H9 (cell line): Measurements from ENCODE around the gene CREG2. TPM values are rescaled to one million over a fixed set of nuclear protein-coding genes. Genes with fewer than 3 reads are reported as not detected.

ENCODE experiments used
- DNase-seq: peaks from one replicate; pipeline ENCODE4 v3.0.0-alpha.2; 2017
- H2AFZ ChIP-seq: one replicate; pipeline ENCODE4 v1.6.1; 2013; ENCODE audit warnings: mild to moderate bottlenecking, low read length, control low read depth, moderate library complexity
- H2AK5ac ChIP-seq: 2 replicates; pipeline ENCODE4 v1.6.1; 2013; ENCODE audit warnings: low read length, control low read depth, mixed read lengths; ENCODE audit not compliant: insufficient read length
- H2BK120ac ChIP-seq: one replicate; pipeline ENCODE4 v1.6.1; 2013; ENCODE audit warnings: low read depth, mild to moderate bottlenecking, low read length, control low read depth, inconsistent platforms; ENCODE audit not compliant: poor library complexity, severe bottlenecking
- H2BK12ac ChIP-seq: 2 replicates; pipeline ENCODE4 v1.6.1; 2013; ENCODE audit warnings: low read length, control low read depth, mixed read lengths, low read depth; ENCODE audit not compliant: insufficient read length
- H2BK15ac ChIP-seq: 2 replicates; pipeline ENCODE4 v1.6.1; 2013; ENCODE audit warnings: low read depth, low read length, control low read depth
- H2BK20ac ChIP-seq: one replicate; pipeline ENCODE4 v1.6.1; 2013; ENCODE audit warnings: low read depth, mild to moderate bottlenecking, low read length, control low read depth, inconsistent platforms; ENCODE audit not compliant: poor library complexity, severe bottlenecking
- H2BK5ac ChIP-seq: 2 replicates; pipeline ENCODE4 v1.6.1; 2013; ENCODE audit warnings: low read length, control low read depth, mixed read lengths; ENCODE audit not compliant: insufficient read length
- H3K14ac ChIP-seq: 2 replicates; pipeline ENCODE4 v1.6.1; 2013; ENCODE audit warnings: low read length, control low read depth; ENCODE audit not compliant: insufficient read depth
- H3K18ac ChIP-seq: 2 replicates; pipeline ENCODE4 v1.6.1; 2013; ENCODE audit warnings: low read depth, mild to moderate bottlenecking, mixed read lengths, low read length, control low read depth; ENCODE audit not compliant: insufficient read length
- H3K23ac ChIP-seq: 2 replicates; pipeline ENCODE4 v1.6.1; 2013; ENCODE audit warnings: low read length, control low read depth, mixed read lengths, low read depth; ENCODE audit not compliant: insufficient read length
- H3K23me2 ChIP-seq: 2 replicates; pipeline ENCODE4 v1.6.1; 2013; ENCODE audit warnings: low read depth, mild to moderate bottlenecking, mixed read lengths, low read length, control low read depth; ENCODE audit not compliant: insufficient read length, poor library complexity, severe bottlenecking
- H3K27ac ChIP-seq: 2 replicates; pipeline ENCODE4 v1.5.1; 2013; ENCODE audit warnings: low read length, control low read depth, mixed read lengths, low read depth; ENCODE audit not compliant: insufficient read length
- H3K27me3 ChIP-seq: 2 replicates; pipeline ENCODE4 v1.6.1; 2013; ENCODE audit warnings: low read length, control low read depth, inconsistent platforms; ENCODE audit not compliant: insufficient read depth
- H3K4ac ChIP-seq: 2 replicates; pipeline ENCODE4 v1.6.1; 2013; ENCODE audit warnings: low read depth, mild to moderate bottlenecking, control low read depth, inconsistent platforms, low read length, moderate library complexity
- H3K4me1 ChIP-seq: 2 replicates; pipeline ENCODE4 v1.6.1; 2013; ENCODE audit warnings: low read length, control low read depth, inconsistent platforms; ENCODE audit not compliant: insufficient read depth
- H3K4me2 ChIP-seq: 2 replicates; pipeline ENCODE4 v1.6.1; 2013; ENCODE audit warnings: low read length, control low read depth, mixed read lengths; ENCODE audit not compliant: insufficient read length, insufficient read depth
- H3K56ac ChIP-seq: 2 replicates; pipeline ENCODE4 v1.6.1; 2013; ENCODE audit warnings: low read depth, mild to moderate bottlenecking, mixed read lengths, low read length, control low read depth; ENCODE audit not compliant: insufficient read length
- H3K79me1 ChIP-seq: 2 replicates; pipeline ENCODE4 v1.6.1; 2013; ENCODE audit warnings: low read depth, mild to moderate bottlenecking, moderate library complexity, low read length, control low read depth, inconsistent platforms; ENCODE audit not compliant: insufficient read depth, poor library complexity, severe bottlenecking
- H3K79me2 ChIP-seq: 2 replicates; pipeline ENCODE4 v1.6.1; 2013; ENCODE audit warnings: low read length, control low read depth, inconsistent platforms; ENCODE audit not compliant: insufficient read depth
- H3K9ac ChIP-seq: 2 replicates; pipeline ENCODE4 v1.6.1; 2013; ENCODE audit warnings: low read length, control low read depth, mixed read lengths; ENCODE audit not compliant: insufficient read length; ENCODE audit errors: extremely low read depth
- H3K9me3 ChIP-seq: one replicate; pipeline ENCODE4 v1.6.1; 2013; ENCODE audit warnings: low read depth, low read length, inconsistent platforms; ENCODE audit not compliant: control insufficient read depth
- H3T11ph ChIP-seq: one replicate; pipeline ENCODE4 v1.6.1; 2013; ENCODE audit warnings: mild to moderate bottlenecking, low read length, control low read depth, inconsistent platforms
- H4K20me1 ChIP-seq: one replicate; pipeline ENCODE4 v1.6.1; 2013; ENCODE audit not compliant: control insufficient read depth, insufficient read length, insufficient read depth
- H4K5ac ChIP-seq: 2 replicates; pipeline ENCODE4 v1.6.1; 2013; ENCODE audit warnings: low read depth, mild to moderate bottlenecking, mixed read lengths, low read length, control low read depth; ENCODE audit not compliant: insufficient read length
- H4K8ac ChIP-seq: replicated peaks from 2 replicates; pipeline ENCODE4 v1.6.1; 2013; ENCODE audit warnings: low read length, control low read depth, mixed read lengths, low read depth; ENCODE audit not compliant: insufficient read length
- H4K91ac ChIP-seq: 2 replicates; pipeline ENCODE4 v1.6.1; 2013; ENCODE audit warnings: low read depth, mild to moderate bottlenecking, moderate library complexity, mixed read lengths, low read length, control low read depth; ENCODE audit not compliant: insufficient read length
- H3K27ac Mint-ChIP-seq, 3 experiments: 2 replicates in 2 of 3; 3 replicates in 1 of 3; pipeline ENCODE4 v1.8.0; 2020 to 2021; ENCODE audit warnings: mixed read lengths in 3 of 3, mild to moderate bottlenecking in 1 of 3, moderate library complexity in 1 of 3
- H3K27me3 Mint-ChIP-seq: 2 replicates; pipeline ENCODE4 v1.8.0; 2021; ENCODE audit warnings: low read depth, mild to moderate bottlenecking, moderate library complexity, mixed read lengths
- H3K36me3 Mint-ChIP-seq, 3 experiments: 2 replicates in 2 of 3; 3 replicates in 1 of 3; pipeline ENCODE4 v1.8.0; 2020 to 2021; ENCODE audit warnings: low read depth in 3 of 3, mixed read lengths in 3 of 3; ENCODE audit not compliant: insufficient read depth in 1 of 3
- H3K4me1 Mint-ChIP-seq, 2 experiments: 2 replicates each; pipeline ENCODE4 v1.8.0; 2020; ENCODE audit warnings: mixed read lengths in 2 of 2
- H3K4me3 Mint-ChIP-seq, 2 experiments: 2 replicates in 1 of 2; 3 replicates in 1 of 2; pipeline ENCODE4 v1.8.0; 2020 to 2021; ENCODE audit warnings: mild to moderate bottlenecking in 2 of 2, mixed read lengths in 2 of 2, moderate library complexity in 1 of 2
- H3K9me3 Mint-ChIP-seq, 2 experiments: 2 replicates in 1 of 2; 3 replicates in 1 of 2; pipeline ENCODE4 v1.8.0; 2020; ENCODE audit warnings: mild to moderate bottlenecking in 2 of 2, mixed read lengths in 2 of 2, moderate library complexity in 1 of 2
- CTCF ChIP-seq: fragments of 200-600 bp; sonication (generic); conservative IDR thresholded peaks from 3 replicates; pipeline ENCODE4 v1.8.0; 2021; ENCODE audit warnings: antibody characterized with exemption, mild to moderate bottlenecking
- WGBS: extraction: QIAGEN DNeasy Blood & Tissue Kit; methylation state at CpG from one replicate; pipeline ENCODE4 v1.1.7; 2013; ENCODE audit warnings: missing lambda C conversion rate, low lambda C conversion rate, mixed read lengths; ENCODE audit not compliant: insufficient read length; ENCODE audit errors: extremely low coverage; 5-methylcytosine and 5-hydroxymethylcytosine counted together
- total RNA-seq: library from RNA; stranded (reverse); gene quantifications from 2 replicates; pipeline ENCODE4 v1.2.1, GENCODE V29; 2021

The CREG2 gene
- total RNA-seq, 1 experiment from 2014 or later: 0.77 TPM

- Histone ChIP-seq H3K4ac (no peak overlapping the region), H3K9me3 (no peaks in the 10 kb centered on the region), H4K5ac (no peak overlapping the region), H3K23me2 (no peaks in the 10 kb centered on the region), H3K9ac (no peak overlapping the region), H3K14ac (no peak overlapping the region), H3K18ac (no peak overlapping the region), H2AK5ac (no peak overlapping the region), H2BK5ac (no peak overlapping the region), H3K4me1 (no peaks in the 10 kb centered on the region), H2BK15ac (no peak overlapping the region), H2BK20ac (no peak overlapping the region), H3K27ac (no peak overlapping the region), H4K20me1 (no peaks in the 10 kb centered on the region), H3T11ph (no peak overlapping the region), H4K91ac (no peak overlapping the region), H4K8ac (no peak overlapping the region), H3K56ac (no peak overlapping the region), H2AFZ (no peak overlapping the region), H2BK12ac (no peak overlapping the region), H3K79me1 (no peaks in the 10 kb centered on the region), H3K23ac (no peak overlapping the region), H3K4me2 (no peak overlapping the region), H2BK120ac (no peak overlapping the region), H3K27me3 (no peaks in the 10 kb centered on the region), H3K79me2 (no peaks in the 10 kb centered on the region)
- no peaks in the 10 kb centered on the region; a peak in 1 of 7 replicates for H3K36me3 Mint-ChIP-seq
- peaks cover 10% of the 10 kb centered on the region for H3K27me3 Mint-ChIP-seq
- no peak overlapping the region for H3K4me3 Mint-ChIP-seq
- no peak for TF ChIP-seq CTCF
- no peak overlapping the region for H3K27ac Mint-ChIP-seq
- H3K9me3 Mint-ChIP-seq: no peaks in the 10 kb centered on the region
- no peak for DNase-seq
- no CpG with 5 or more reads among the region's 2 CpGs for WGBS
- H3K4me1 Mint-ChIP-seq: peaks cover 13 to 15% of the 10 kb centered on the region in 2 experiments
Measured at GRCh38 chr2:101379091-101379490, 8.2 kb downstream of the CREG2 start.
